ENCODE measurements around the gene FLG. TPM values are rescaled to one million over a fixed set of nuclear protein-coding genes. Genes with fewer than 3 reads are reported as not detected.

FLG gene
- total and polyA plus RNA-seq, 2 experiments from 2014 or later: 0.03 TPM; not detected in 1

DNA sequence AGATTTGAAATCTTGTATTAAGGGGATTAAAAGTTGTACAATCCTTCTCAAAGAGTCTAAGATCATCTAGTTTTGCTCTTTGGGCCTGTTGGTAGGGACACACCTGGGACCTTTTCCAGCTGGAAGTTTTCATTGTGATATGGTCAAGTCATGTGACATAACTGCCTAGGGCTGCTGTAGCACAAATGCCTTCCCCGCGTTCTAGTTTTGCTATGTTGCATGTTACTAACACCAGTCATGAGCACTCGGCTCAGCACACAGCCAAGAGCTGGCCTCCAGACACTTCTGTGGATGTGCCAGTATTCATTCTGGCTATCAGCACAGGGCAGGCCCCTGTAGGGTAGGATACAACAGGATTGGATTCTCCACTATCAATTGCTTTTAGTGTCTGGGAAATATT lies 49.4 kb upstream of the FLG start (continued):
- TF ChIP-seq, protein P1, sequence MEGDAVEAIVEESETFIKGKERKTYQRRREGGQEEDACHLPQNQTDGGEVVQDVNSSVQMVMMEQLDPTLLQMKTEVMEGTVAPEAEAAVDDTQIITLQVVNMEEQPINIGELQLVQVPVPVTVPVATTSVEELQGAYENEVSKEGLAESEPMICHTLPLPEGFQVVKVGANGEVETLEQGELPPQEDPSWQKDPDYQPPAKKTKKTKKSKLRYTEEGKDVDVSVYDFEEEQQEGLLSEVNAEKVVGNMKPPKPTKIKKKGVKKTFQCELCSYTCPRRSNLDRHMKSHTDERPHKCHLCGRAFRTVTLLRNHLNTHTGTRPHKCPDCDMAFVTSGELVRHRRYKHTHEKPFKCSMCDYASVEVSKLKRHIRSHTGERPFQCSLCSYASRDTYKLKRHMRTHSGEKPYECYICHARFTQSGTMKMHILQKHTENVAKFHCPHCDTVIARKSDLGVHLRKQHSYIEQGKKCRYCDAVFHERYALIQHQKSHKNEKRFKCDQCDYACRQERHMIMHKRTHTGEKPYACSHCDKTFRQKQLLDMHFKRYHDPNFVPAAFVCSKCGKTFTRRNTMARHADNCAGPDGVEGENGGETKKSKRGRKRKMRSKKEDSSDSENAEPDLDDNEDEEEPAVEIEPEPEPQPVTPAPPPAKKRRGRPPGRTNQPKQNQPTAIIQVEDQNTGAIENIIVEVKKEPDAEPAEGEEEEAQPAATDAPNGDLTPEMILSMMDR (conservative IDR thresholded peaks at IDR 0.05; ENCODE audit: low read depth in 2 of 2): no peak
- no peak for TF ChIP-seq JUNB (IDR thresholded peaks at IDR 0.05; ENCODE audit: unreplicated experiment)
- TF ChIP-seq EZH2phosphoT487 (IDR thresholded peaks at IDR 0.05; ENCODE audit: unreplicated experiment): no peak
- TF ChIP-seq, protein P2, sequence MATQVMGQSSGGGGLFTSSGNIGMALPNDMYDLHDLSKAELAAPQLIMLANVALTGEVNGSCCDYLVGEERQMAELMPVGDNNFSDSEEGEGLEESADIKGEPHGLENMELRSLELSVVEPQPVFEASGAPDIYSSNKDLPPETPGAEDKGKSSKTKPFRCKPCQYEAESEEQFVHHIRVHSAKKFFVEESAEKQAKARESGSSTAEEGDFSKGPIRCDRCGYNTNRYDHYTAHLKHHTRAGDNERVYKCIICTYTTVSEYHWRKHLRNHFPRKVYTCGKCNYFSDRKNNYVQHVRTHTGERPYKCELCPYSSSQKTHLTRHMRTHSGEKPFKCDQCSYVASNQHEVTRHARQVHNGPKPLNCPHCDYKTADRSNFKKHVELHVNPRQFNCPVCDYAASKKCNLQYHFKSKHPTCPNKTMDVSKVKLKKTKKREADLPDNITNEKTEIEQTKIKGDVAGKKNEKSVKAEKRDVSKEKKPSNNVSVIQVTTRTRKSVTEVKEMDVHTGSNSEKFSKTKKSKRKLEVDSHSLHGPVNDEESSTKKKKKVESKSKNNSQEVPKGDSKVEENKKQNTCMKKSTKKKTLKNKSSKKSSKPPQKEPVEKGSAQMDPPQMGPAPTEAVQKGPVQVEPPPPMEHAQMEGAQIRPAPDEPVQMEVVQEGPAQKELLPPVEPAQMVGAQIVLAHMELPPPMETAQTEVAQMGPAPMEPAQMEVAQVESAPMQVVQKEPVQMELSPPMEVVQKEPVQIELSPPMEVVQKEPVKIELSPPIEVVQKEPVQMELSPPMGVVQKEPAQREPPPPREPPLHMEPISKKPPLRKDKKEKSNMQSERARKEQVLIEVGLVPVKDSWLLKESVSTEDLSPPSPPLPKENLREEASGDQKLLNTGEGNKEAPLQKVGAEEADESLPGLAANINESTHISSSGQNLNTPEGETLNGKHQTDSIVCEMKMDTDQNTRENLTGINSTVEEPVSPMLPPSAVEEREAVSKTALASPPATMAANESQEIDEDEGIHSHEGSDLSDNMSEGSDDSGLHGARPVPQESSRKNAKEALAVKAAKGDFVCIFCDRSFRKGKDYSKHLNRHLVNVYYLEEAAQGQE (IDR thresholded peaks at IDR 0.05; ENCODE audit: unreplicated experiment): no peak
- TF ChIP-seq, protein P3, sequence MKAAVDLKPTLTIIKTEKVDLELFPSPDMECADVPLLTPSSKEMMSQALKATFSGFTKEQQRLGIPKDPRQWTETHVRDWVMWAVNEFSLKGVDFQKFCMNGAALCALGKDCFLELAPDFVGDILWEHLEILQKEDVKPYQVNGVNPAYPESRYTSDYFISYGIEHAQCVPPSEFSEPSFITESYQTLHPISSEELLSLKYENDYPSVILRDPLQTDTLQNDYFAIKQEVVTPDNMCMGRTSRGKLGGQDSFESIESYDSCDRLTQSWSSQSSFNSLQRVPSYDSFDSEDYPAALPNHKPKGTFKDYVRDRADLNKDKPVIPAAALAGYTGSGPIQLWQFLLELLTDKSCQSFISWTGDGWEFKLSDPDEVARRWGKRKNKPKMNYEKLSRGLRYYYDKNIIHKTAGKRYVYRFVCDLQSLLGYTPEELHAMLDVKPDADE (IDR thresholded peaks at IDR 0.05): no peak

DNA sequence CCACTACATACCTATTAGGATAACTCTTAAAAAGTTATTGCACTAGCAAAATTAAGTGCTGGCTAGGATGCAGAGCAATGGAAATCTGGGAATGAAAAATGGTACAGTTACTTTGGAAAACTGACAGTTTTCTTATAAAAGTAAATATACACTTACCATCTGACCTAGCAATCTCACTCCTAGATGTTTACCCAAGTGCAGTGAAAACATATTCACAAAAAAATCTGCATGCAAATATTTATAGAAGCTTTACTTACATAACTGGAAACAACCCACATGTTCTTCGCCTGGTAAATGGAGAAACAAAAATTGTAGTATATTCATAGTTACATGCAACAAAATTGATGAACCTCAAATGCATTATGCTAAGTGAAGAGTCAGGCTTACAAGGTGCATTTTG lies 47.6 kb upstream of the FLG start:
- H3K79me2 ChIP-seq (replicated peaks; ENCODE audit: insufficient read depth): no peaks in the 10 kb centered on the region
- no peak for TF ChIP-seq EZH2phosphoT487 (IDR thresholded peaks at IDR 0.05; ENCODE audit: unreplicated experiment)
- TF ChIP-seq ZNF114 (CRISPR knock-in tag; IDR thresholded peaks at IDR 0.05): no peak
- TF ChIP-seq CREB1 (CRISPR knock-in tag; IDR thresholded peaks at IDR 0.05; ENCODE audit: low read depth): no peak
- no peak for TF ChIP-seq JUNB (IDR thresholded peaks at IDR 0.05; ENCODE audit: unreplicated experiment)
- TF ChIP-seq NANOG (IDR thresholded peaks at IDR 0.05; ENCODE audit: borderline replicate concordance): no peak
- no peak for TF ChIP-seq POLR2AphosphoS5 (IDR thresholded peaks at IDR 0.05; ENCODE audit: low read depth)
- TF ChIP-seq, protein P3 (IDR thresholded peaks at IDR 0.05): no peak
- TF ChIP-seq EZH2 (IDR thresholded peaks at IDR 0.05; ENCODE audit: low read depth, unreplicated experiment): no peak
- H3K9me2 ChIP-seq (ENCODE audit: insufficient read depth): no peaks in the 10 kb centered on the region
- no peaks in the 10 kb centered on the region for H3K27me3 ChIP-seq (ENCODE audit: insufficient read depth)
- H3K36me3 Mint-ChIP-seq (ENCODE audit: low read depth): peaks cover 3% of the 10 kb centered on the region; the same call in 1 of the 3 replicates
- no peak overlapping the region for H3K4me3 ChIP-seq
- no peak overlapping the region for H3K27ac ChIP-seq (ENCODE audit: low read depth)
- DNase-seq (ENCODE audit: low spot score) (no peak), ATAC-seq (no peak)
- no peaks in the 10 kb centered on the region for H3K27me3 Mint-ChIP-seq (ENCODE audit: insufficient read depth, low read depth, poor library complexity)
- H3K27ac Mint-ChIP-seq: no peak overlapping the region
- H4K20me1 ChIP-seq (replicated peaks; ENCODE audit: insufficient read depth): no peaks in the 10 kb centered on the region
- H2AFZ ChIP-seq: no peak overlapping the region
- no peaks in the 10 kb centered on the region for H3F3A ChIP-seq (replicated peaks; ENCODE audit: low read depth)
- no peaks in the 10 kb centered on the region for H3K4me1 ChIP-seq (ENCODE audit: insufficient read depth)
- H3K9me3 Mint-ChIP-seq: peaks cover 11% of the 10 kb centered on the region; the same call in 2 of the 3 replicates
- no peak overlapping the region for H3K4me2 ChIP-seq
- no peak overlapping the region for H3K4me3 Mint-ChIP-seq
- no peaks in the 10 kb centered on the region for H3K4me1 Mint-ChIP-seq
- H3K36me3 ChIP-seq (ENCODE audit: insufficient read depth): no peaks in the 10 kb centered on the region

Measured in GM23338 (cell line).